NCI-H1092 (cell line): ENCODE measurements around the gene PALLD.

ENCODE experiments used
- DNase-seq: peaks from one replicate; lab custom pipeline; 2025; lab: John Stamatoyannopoulos, UW

PALLD gene

DNA sequence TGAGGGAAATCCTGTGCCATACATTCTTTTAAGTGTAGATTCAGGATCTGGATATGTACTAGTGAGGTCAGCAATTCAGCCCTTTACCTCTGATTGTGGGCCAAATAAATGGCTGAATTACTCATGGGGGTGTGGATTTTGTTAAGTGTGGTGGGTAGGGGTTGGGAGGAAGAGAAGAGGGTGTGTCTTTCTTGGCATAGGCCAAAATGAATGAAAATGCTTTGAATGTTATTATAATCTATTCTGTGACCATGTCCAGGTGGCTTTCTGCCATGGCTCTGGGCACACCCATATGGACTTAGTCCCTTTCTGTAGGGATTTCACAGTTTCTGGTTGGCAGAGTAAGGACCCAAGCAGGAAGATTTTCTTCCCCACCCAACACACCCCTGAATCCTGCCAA lies 268.9 kb downstream of the PALLD start:
- DNase-seq, result no peak

GRCh38 chr4:168766604-168767316 lies 269.9 kb downstream of the PALLD start:
- DNase-seq, result no peak

GRCh38 chr4:168769416-168769815 lies 272.6 kb downstream of the PALLD start:
- no peak for DNase-seq

DNA sequence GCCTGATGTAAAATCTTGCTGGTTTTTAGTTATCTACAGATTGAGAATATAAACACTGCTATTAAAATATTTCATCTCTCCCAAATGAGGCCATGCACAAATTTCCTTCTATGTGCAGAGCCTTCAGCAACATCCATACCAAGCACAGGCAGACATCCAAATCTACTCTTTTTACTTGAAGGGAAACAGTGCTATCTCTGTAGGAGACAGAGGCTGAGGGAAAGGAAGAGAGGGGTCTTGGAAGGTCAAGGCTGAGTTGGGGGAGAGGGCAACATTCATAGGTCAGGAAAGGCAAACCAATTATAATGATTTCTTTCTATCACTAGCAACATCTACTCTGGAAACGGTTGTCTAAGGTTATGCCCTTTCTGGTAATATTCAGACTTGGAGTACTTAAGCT lies 273.0 kb downstream of the PALLD start:
- no peak for DNase-seq

DNA sequence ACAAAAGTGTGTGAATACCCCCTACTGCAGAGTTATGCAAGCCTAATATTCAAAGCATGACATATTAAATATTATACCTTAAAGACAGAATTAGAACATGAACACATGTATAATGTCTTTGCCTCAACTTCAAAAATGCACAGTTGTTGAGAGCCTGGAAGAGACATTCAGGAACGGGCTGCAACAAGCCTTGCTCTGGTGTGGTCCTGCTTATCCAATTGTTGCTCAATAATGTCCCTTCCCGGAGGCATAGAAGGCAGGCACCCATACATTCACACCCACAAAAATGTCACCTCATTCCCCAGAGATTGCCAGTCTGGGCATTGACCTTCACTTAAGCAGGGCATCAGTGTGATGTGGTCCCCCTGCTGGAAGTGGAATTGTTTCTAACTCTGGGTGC lies 274.4 kb downstream of the PALLD start:
- DNase-seq, result no peak

DNA sequence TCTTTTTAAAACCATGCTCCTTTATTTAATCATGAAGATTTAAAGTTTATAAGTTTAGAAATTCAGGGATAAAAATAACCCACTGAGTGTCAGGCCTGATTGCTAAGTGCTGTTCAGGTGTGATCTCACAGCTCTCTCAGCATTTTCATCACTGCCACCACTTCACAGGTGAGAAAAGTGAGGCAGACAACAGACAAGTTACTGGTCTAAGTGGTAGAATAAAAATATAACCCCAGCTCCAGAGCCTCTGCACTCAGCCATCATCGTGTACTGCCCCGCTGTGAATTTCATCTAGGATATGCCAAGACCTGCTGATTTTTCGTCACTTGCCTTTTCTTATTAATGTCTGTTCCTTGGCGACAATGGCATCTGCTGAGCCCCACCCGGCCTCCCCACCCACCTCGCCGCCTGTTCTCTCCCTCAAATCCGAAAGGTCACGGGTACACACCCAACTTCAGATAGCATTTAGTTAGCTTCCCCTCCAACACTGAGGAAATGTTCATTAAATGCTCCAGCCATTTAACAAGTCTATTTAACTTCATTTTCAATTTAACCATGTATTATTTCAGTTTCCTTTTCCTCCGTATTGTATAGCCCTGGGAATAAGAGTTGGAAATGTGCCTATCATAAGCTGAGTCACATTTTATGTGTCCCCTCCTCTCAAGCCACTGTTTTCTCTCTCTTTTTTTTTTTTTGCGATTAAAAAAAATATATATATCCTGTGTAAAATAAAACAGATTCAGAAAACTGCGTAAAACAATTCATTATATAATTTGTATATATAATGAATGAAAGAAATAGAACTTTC lies 276.7 kb downstream of the PALLD start:
- DNase-seq, result no peak

DNA sequence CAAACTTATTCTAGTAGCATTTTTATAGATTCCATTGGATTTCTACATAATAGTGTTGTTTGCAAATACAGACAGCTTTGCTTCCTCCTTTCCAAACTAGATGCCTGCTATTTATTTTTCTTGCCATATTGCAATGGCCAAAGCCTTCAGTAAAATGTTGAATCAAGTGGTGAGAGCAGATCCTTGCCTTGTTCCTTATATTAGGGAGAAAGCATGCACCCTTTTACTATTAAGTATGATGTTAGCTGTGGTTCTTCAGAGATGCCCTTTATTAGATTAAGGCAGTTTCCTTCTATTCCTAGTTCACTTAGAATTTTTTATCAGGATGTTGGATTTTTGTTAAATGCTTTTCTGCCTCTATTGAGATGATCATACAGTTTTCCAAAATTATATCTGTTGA lies 279.5 kb downstream of the PALLD start:
- no peak for DNase-seq

DNA sequence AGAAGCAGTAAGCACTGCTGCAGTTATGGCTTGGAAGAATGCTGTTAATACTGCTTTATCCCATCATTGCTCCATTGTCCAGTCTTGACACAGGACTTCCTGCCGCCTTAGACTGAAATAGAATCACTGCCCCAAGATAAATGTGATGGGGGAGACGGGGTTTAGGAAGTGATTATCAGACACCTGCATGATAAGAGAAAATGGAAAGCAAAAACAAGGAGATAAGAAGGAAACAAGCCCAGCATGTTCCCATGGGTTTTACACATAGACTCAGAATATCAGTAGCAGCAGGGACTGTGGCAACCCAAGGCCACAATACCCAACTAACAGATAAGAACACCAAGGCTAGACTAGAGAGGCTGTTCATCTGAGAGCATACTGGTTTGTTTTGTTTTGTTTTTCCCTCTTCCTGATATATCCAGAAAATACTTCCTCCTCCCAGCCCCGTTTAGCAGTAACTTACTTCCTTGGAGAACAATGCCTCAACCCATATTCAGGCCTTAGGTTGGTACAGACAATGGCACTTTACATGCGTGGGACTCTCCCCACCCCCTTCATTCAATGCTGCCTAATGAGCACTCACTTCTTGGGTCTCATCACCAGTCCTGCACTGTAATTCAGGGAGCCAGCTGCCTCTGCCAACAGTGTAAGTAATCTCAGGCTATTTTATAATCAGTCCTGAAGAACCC lies 280.6 kb downstream of the PALLD start:
- no peak for DNase-seq

GRCh38 chr4:168781341-168781740 lies 284.5 kb downstream of the PALLD start:
- DNase-seq, result no peak

GRCh38 chr4:168781926-168782325 lies 285.1 kb downstream of the PALLD start:
- no peak for DNase-seq

DNA sequence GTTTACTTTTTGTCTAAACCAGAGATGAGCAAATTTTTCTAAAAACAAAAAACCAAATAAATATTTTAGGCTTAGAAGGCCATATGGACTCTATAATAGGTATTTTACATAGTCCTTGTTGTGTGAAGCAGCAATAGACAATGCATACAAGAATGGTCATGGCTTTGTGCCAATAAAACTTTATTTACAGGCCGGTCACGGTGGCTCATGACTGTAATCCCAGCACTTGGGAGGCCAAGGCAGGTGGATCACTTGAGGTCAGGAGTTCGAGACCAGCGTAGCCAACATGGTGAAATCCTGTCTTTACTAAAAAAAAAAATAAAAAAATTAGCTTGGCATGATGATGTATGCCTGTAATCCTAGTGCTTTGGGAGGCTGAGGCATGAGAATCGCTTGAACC lies 285.6 kb downstream of the PALLD start:
- no peak for DNase-seq

DNA sequence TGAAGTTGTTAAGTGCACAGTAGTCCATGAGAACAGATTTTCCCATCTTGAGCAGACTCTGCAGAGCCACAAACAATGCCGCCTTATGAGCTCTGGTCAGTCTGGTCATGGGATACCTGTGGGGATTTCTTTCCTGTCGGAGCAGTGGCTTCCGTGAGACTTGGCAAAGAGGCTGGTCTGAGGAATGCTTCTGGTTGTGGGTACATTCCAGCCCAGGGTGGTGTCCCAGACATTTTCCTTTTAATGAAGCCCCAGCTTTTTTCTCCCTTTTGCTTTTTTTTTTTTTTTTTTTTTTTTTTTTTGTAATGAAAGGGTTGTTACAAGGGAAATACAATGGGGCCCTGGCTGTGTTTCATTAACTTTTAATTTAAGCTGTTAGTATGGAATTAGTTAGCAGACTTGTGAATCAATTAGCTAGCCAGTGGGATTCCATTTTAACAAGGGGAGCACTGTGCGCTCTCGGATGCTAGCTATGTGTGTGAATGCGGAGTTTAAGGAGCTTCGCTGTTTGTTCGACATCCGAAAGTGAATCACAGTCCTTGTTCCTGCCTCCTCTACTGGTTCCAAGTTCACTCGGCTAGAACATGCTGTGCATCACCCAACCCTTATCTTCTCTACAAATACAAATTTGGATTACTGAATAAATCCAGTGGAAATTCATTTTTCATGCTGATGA lies 288.1 kb downstream of the PALLD start:
- DNase-seq, result no peak

DNA sequence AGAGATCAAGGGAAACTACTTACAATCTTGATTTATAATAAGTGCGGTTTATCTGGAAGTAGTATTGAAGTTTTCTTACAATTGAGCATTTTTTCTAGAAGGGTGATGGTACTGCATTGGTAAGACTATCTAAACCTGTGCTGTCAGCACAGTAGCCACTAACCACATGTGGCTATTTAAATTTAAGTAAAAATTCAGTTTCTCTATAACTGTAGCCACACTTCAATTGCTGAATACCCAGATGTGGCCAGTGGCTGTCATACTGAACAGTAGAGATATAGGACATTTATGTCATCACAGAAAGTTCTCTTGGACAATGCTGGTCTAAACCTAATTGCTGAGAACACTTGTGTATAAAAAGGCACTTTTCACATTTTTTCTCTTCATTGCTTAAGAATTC lies 290.5 kb downstream of the PALLD start:
- DNase-seq, result no peak

DNA sequence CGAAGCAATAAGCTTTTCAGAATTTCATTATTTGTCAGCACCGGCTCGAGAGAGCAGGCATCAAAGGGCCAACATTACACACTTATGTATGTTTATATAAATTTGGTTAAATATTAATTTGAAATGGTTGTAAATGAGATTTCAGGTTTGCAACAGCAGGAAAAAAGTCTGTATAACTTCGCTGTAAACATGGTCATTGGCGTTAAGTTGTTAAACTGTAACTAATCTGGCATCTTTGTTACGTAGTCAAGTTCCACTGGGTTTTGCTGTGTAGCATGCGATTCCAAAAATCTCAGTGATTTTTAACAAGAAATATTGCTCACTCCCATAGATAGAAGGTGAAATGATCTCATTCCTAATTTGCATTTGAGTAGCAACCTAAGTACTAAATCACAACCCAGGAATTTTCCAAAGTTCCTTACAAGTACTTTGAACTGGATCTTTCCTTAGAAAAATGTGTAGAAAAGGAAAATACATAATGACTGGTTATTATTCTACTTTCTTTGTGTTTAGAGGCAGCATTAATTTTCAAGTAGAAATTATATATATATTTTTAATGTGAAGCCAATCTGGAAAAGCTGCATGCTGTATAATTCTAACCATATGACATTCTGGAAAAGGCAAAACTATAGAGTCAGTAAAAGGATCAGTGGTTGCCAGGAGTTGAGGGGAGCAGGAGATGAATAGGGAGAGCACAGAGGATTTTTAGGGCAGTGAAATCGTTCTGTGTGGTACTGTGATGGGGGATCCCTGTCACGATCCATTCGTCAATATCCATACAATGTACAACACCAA lies 291.1 kb downstream of the PALLD start:
- no peak for DNase-seq

- no peak for DNase-seq
These were observed 294.0 kb downstream of the PALLD start for GRCh38 chr4:168790898-168791297.

DNA sequence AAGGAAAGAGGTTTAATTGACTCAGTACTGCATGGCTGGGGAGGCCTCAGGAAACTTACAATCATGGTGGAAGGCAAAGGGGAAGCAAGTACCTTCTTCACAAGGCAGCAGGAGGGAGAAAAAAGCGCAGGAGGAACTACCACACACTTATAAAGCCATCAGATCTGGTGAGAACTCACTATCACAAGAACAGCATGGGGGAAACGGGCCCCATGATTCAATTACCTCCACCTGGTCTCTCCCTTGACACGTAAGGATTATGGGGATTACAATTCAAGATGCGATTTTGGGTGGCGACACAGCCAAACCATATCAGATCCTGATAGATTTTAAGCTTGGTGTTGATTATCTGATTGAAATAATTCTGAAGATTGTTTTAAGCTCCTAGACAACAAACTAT lies 294.5 kb downstream of the PALLD start:
- DNase-seq, result no peak

GRCh38 chr4:168793542-168793941 lies 296.7 kb downstream of the PALLD start:
- no peak for DNase-seq

DNA sequence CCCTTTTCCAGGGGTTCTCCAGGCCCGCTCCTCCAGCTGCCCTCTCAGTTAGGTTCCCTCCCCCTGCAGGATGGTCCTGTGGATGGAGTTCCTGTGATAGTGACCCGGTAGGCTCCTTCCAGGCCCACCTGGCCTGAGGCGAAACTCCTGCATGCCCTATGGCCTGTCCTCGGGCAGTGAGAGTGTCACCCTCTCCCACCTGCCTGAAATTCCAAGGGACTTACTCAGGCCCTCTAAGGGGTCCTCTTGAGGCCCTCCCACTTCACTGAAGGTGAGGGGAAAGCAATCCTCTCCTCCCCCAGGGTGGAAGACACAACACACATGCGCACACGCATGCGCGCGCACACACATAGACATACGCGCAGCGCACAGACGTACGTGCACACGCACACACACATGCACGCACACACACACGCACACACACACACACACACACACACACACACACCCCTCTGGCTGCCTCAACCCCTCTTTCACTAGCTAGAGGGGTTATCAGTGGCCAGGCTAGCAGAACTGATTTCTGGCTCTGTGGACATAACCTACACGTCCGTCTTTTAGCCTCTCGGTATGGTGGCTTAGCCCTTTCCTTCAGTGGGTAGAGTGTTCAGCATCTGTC lies 297.3 kb downstream of the PALLD start:
- DNase-seq, result no peak

- DNase-seq, result no peak
These were observed 298.0 kb downstream of the PALLD start for GRCh38 chr4:168794881-168795280.

GRCh38 chr4:168795346-168795745 lies 298.5 kb downstream of the PALLD start:
- DNase-seq, result no peak
